Left ventricle myocardium inferior (tissue), 1 donor: ENCODE data around the gene LATS1. TPM values are rescaled to one million over a fixed set of nuclear protein-coding genes. Genes with fewer than 3 reads are reported as not detected.

Source experiments
- DNase-seq: peaks from one replicate; pipeline ENCODE4 v3.0.0-alpha.2; 2020
- H3K27ac ChIP-seq: fragments of 200-600 bp; replicated peaks from 2 replicates; pipeline ENCODE4 v1.8.0; 2021
- H3K27me3 ChIP-seq: fragments of 200-600 bp; 2 replicates; pipeline ENCODE4 v1.8.0; 2021; ENCODE audit warnings: low read depth
- H3K36me3 ChIP-seq: fragments of 200-600 bp; 2 replicates; pipeline ENCODE4 v1.8.0; 2021
- H3K4me1 ChIP-seq: fragments of 200-600 bp; 2 replicates; pipeline ENCODE4 v1.8.0; 2021
- H3K4me3 ChIP-seq: fragments of 200-600 bp; 2 replicates; pipeline ENCODE4 v1.8.0; 2021; ENCODE audit warnings: mild to moderate bottlenecking, moderate library complexity
- H3K9me3 ChIP-seq: fragments of 200-600 bp; replicated peaks from 2 replicates; pipeline ENCODE4 v1.8.0; 2021
- intact Hi-C: fragments of 100-400 bp; cut with micrococcal nuclease; formaldehyde crosslinking; loops from one replicate; pipeline ENCODE4 v1.11.0; 2022
- total RNA-seq: library from RNA; stranded (reverse); fragmentation: NEBNext Ultra II Directional; extraction: Animal tissue kit (Norgen Biotek cat#: 25700); gene quantifications from one replicate; pipeline ENCODE4 v1.2.1, GENCODE V29; 2021
- TF ChIP-seq, protein P1 (sequence below): fragments of 200-600 bp; IDR thresholded peaks from 2 replicates; pipeline ENCODE4 v1.8.0; 2021; ENCODE audit warnings: antibody characterized with exemption, mild to moderate bottlenecking, borderline replicate concordance
- donor health status: DM: no; HTN: yes; CAD: no; lungs with severe emphysema.

LATS1 gene
- total RNA-seq, 1 donor from 2014 or later, result 10.8 TPM

DNA sequence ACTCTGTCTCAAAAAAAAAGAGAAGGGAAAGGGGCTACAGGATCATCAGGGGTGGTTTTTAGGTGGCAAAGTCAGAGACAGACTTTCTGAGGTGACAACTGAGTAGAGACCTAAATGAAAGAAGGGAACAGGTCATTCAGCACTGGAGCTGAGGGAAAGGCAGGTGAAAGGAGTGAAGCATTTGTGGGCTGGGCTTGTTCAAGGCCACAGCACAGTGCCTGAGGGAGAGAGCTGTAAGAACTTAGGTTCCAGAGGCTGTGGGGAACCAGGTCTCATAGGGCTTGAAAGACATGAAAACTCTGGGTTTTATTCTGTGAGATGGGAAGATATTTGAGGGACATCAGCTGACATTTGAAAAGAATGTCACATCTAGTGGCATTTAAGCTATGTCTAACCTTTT is 90.2 kb downstream of the LATS1 start:
- no peak overlapping the region for H3K4me3 ChIP-seq
- no peak overlapping the region for H3K27ac ChIP-seq
- TF ChIP-seq, protein P1, sequence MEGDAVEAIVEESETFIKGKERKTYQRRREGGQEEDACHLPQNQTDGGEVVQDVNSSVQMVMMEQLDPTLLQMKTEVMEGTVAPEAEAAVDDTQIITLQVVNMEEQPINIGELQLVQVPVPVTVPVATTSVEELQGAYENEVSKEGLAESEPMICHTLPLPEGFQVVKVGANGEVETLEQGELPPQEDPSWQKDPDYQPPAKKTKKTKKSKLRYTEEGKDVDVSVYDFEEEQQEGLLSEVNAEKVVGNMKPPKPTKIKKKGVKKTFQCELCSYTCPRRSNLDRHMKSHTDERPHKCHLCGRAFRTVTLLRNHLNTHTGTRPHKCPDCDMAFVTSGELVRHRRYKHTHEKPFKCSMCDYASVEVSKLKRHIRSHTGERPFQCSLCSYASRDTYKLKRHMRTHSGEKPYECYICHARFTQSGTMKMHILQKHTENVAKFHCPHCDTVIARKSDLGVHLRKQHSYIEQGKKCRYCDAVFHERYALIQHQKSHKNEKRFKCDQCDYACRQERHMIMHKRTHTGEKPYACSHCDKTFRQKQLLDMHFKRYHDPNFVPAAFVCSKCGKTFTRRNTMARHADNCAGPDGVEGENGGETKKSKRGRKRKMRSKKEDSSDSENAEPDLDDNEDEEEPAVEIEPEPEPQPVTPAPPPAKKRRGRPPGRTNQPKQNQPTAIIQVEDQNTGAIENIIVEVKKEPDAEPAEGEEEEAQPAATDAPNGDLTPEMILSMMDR, result no peak
- H3K4me1 ChIP-seq, result no peaks in the 10 kb centered on the region
- H3K27me3 ChIP-seq, result no peaks in the 10 kb centered on the region
- DNase-seq, result no peak
- H3K9me3 ChIP-seq, result no peaks in the 10 kb centered on the region
- intact Hi-C loops, result no loop called here
- peaks cover 62% of the 10 kb centered on the region for H3K36me3 ChIP-seq

DNA sequence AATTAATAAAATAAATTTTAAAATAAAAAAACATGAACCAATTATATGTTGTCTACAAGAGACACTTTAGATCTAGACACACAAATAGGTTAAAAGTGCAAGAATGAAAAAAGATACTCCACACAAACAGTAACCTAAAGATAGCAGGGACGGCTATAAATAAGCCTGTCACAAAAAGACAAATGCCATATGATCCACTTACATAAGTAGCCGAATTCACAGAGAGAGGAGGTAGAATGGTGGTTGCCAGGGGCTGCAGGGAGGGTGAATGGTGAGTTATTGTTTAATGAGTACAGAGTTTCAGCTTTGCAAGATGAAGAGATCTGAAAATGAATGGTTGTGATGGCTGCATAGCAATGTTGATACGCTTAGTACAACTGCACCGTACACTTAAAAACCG is 102.1 kb downstream of the LATS1 start:
- H3K9me3 ChIP-seq, result peaks cover 10% of the 10 kb centered on the region
- TF ChIP-seq, protein P1, result no peak
- no peak overlapping the region for H3K4me3 ChIP-seq
- no peaks in the 10 kb centered on the region for H3K27me3 ChIP-seq
- H3K27ac ChIP-seq, result peak overlapping the region; percentile 50
- DNase-seq, result no peak
- peaks cover 28% of the 10 kb centered on the region for H3K4me1 ChIP-seq
- H3K36me3 ChIP-seq, result peaks cover 30% of the 10 kb centered on the region
- intact Hi-C loops, result no loop called here

DNA sequence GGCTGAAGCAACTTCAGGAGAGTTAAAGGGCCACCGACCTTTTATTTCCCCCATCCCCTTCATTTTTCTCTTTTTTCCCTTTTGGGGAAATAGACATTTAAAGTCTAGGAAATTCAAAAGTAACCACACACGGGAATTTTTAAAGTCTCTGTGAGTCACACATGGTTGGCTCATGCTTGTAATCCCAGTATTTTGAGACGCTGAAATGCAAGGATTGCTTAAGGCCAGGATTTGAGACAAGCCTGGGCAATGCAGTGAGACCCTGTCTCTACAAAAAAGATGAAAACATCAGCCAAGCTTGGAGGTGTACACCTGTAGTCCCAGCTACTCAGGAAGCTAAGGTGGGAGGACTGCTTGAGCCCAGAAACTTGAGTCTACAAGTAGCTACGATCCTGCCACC is 103.6 kb downstream of the LATS1 start:
- peak overlapping the region; percentile 50 for H3K27ac ChIP-seq
- no peak overlapping the region for H3K4me3 ChIP-seq
- no peaks in the 10 kb centered on the region for H3K27me3 ChIP-seq
- intact Hi-C loops, result no loop called here
- peaks cover 16% of the 10 kb centered on the region for H3K36me3 ChIP-seq
- DNase-seq, result no peak
- TF ChIP-seq, protein P1, result no peak
- H3K9me3 ChIP-seq, result peaks cover 10% of the 10 kb centered on the region
- peaks cover 37% of the 10 kb centered on the region for H3K4me1 ChIP-seq

DNA sequence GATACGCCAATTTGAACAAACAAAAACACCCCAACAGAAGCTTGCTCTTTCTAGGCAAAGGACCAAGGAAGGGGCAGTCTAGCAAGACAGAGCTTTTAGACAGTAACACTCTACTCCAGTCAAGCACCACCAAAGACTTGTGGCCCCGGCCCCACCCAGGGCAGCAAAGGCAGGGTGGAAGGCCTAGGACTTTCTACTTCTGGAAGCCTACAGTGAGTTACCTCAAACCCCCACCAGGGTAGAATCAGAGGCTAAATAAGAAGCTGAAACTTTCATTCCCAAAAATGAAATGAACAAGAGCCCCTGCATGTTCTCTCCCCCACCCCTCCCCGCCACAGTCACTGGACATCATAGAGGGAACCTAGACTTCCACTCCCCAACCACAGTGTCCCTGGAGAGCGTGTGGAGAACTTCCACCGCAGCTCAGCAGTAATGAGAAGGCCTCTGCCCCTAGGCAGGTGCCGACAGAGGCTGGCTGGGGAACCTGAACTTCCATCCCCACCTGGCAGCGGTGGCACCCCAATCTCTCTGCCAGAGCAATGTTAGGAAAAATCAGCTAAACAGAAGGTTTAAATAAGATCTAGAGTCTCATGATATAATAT is 109.4 kb downstream of the LATS1 start:
- TF ChIP-seq, protein P1, result no peak
- intact Hi-C loops, result no loop called here
- DNase-seq, result no peak
- Histone ChIP-seq H3K27ac (no peak overlapping the region), H3K4me1 (peaks cover 9% of the 10 kb centered on the region), H3K4me3 (no peak overlapping the region), H3K9me3 (peaks cover 5% of the 10 kb centered on the region), H3K36me3 (peaks cover 13% of the 10 kb centered on the region), H3K27me3 (no peaks in the 10 kb centered on the region)

Other genes starting within 250 kb of the LATS1 start
- gene ZC3H12D, start 233.1 kb downstream of the LATS1 start, total RNA-seq, result 0.25 TPM
- gene PPIL4, start 172.1 kb downstream of the LATS1 start, total RNA-seq, result 15.7 TPM
- gene GINM1, start 151.7 kb downstream of the LATS1 start, total RNA-seq, result 52.0 TPM
- 11.6 TPM for gene KATNA1, start 69.4 kb downstream of the LATS1 start, total RNA-seq
- gene NUP43, start 28.4 kb upstream of the LATS1 start, total RNA-seq, result 29.7 TPM
- 166 TPM for gene PCMT1, start 31.6 kb upstream of the LATS1 start, total RNA-seq
- gene LRP11, start 146.3 kb upstream of the LATS1 start, total RNA-seq, result 18.2 TPM
- gene RAET1E, start 180.0 kb upstream of the LATS1 start, total RNA-seq, result 0.19 TPM
- gene RAET1G, start 205.0 kb upstream of the LATS1 start, total RNA-seq, result 0.19 TPM
- 0.93 TPM for gene ULBP2, start 223.9 kb upstream of the LATS1 start, total RNA-seq
- gene ULBP1, start 245.8 kb upstream of the LATS1 start, total RNA-seq, result 0.38 TPM